HepG2 (cell line): ENCODE measurements around the gene CRAMP1. TPM values are rescaled to one million over a fixed set of nuclear protein-coding genes. Genes with fewer than 3 reads are reported as not detected.

Source experiments
- ATM ChIP-seq: fragments of 450-650 bp; IDR thresholded peaks from 2 replicates; pipeline ENCODE4 v1.7.1; 2017; ENCODE audit warnings: mild to moderate bottlenecking, borderline replicate concordance
- EHMT2 ChIP-seq: fragments of 200-600 bp; sonication (generic); IDR thresholded peaks from 2 replicates; pipeline ENCODE4 v1.7.0; 2017; ENCODE audit warnings: antibody characterized with exemption, low read depth, low read length, borderline replicate concordance
- ELF1 ChIP-seq: sonication (generic); formaldehyde crosslinking; IDR thresholded peaks from 2 replicates; pipeline ENCODE4 v1.4.0; 2020; ENCODE audit warnings: missing genetic modification reagents
- GPBP1L1 ChIP-seq: sonication (generic); formaldehyde crosslinking; IDR thresholded peaks from 2 replicates; pipeline ENCODE4 v1.5.0; 2020; ENCODE audit warnings: mild to moderate bottlenecking, missing genetic modification reagents
- HES4 ChIP-seq: sonication (generic); formaldehyde crosslinking; IDR thresholded peaks from 2 replicates; pipeline ENCODE4 v1.9.0; 2021; ENCODE audit warnings: mild to moderate bottlenecking, missing genetic modification reagents, borderline replicate concordance
- IKZF1 ChIP-seq: fragments of 450-650 bp; IDR thresholded peaks from 2 replicates; pipeline ENCODE4 v1.7.1; 2016
- KDM4B ChIP-seq: sonication (generic); formaldehyde crosslinking; IDR thresholded peaks from 2 replicates; pipeline ENCODE4 v1.4.0; 2020; ENCODE audit warnings: missing genetic modification reagents
- POLR2AphosphoS2 ChIP-seq: IDR thresholded peaks from 2 replicates; pipeline ENCODE4 v1.6.1; 2011; ENCODE audit warnings: low read depth, low read length, improper control_type of control experiment
- REPIN1 ChIP-seq: sonication (generic); formaldehyde crosslinking; IDR thresholded peaks from 2 replicates; pipeline ENCODE4 v1.8.0; 2022; ENCODE audit warnings: missing genetic modification reagents, low read depth, mild to moderate bottlenecking, borderline replicate concordance
- RFX3 ChIP-seq: IDR thresholded peaks from 2 replicates; pipeline ENCODE4 v1.6.1; 2016; ENCODE audit warnings: missing biosample characterization, missing genetic modification reagents
- SALL2 ChIP-seq: sonication (generic); formaldehyde crosslinking; IDR thresholded peaks from 2 replicates; pipeline ENCODE4 v1.8.1; 2023; ENCODE audit warnings: mild to moderate bottlenecking, missing genetic modification reagents, inconsistent platforms
- SAP130 ChIP-seq: IDR thresholded peaks from 2 replicates; pipeline ENCODE4 v1.6.1; 2016; ENCODE audit warnings: low read depth
- SATB2 ChIP-seq: sonication (generic); formaldehyde crosslinking; IDR thresholded peaks from 2 replicates; pipeline ENCODE4 v1.5.0; 2020; ENCODE audit warnings: missing genetic modification reagents
- SOX5 ChIP-seq: IDR thresholded peaks from 2 replicates; pipeline ENCODE4 v1.6.1; 2016; ENCODE audit warnings: borderline replicate concordance
- SPEN ChIP-seq: sonication (generic); formaldehyde crosslinking; IDR thresholded peaks from 2 replicates; pipeline ENCODE4 v1.5.1; 2020; ENCODE audit warnings: low read depth, mild to moderate bottlenecking, missing genetic modification reagents
- SRY ChIP-seq: sonication (generic); formaldehyde crosslinking; IDR thresholded peaks from 2 replicates; pipeline ENCODE4 v1.8.0; 2022; ENCODE audit warnings: mild to moderate bottlenecking, missing genetic modification reagents
- TFDP2 ChIP-seq: sonication (generic); formaldehyde crosslinking; IDR thresholded peaks from 2 replicates; pipeline ENCODE4 v1.4.0; 2020; ENCODE audit warnings: missing genetic modification reagents
- ZFX ChIP-seq: sonication (generic); formaldehyde crosslinking; IDR thresholded peaks from 2 replicates; pipeline ENCODE4 v1.4.0; 2020; ENCODE audit warnings: mild to moderate bottlenecking, low read depth, missing genetic modification reagents, moderate library complexity
- ZNF12 ChIP-seq: sonication (generic); formaldehyde crosslinking; IDR thresholded peaks from 2 replicates; pipeline ENCODE4 v1.5.0; 2020; ENCODE audit warnings: missing genetic modification reagents
- ZNF501 ChIP-seq: sonication (generic); formaldehyde crosslinking; IDR thresholded peaks from 2 replicates; pipeline ENCODE4 v1.5.1; 2020; ENCODE audit warnings: mild to moderate bottlenecking, moderate library complexity, missing genetic modification reagents
- ZNF567 ChIP-seq: sonication (generic); formaldehyde crosslinking; IDR thresholded peaks from 2 replicates; pipeline ENCODE4 v1.8.1; 2023; ENCODE audit warnings: mild to moderate bottlenecking, missing genetic modification reagents, borderline replicate concordance
- ZNF570 ChIP-seq: sonication (generic); formaldehyde crosslinking; IDR thresholded peaks from 2 replicates; pipeline ENCODE4 v1.4.0; 2020; ENCODE audit warnings: mild to moderate bottlenecking, missing genetic modification reagents, borderline replicate concordance
- ZNF660 ChIP-seq: sonication (generic); formaldehyde crosslinking; IDR thresholded peaks from 2 replicates; pipeline ENCODE4 v1.5.1; 2020; ENCODE audit warnings: mild to moderate bottlenecking, low read depth, missing genetic modification reagents, borderline replicate concordance
- ZNF674 ChIP-seq: sonication (generic); formaldehyde crosslinking; IDR thresholded peaks from 2 replicates; pipeline ENCODE4 v1.5.0; 2020; ENCODE audit warnings: low read depth, mild to moderate bottlenecking, missing genetic modification reagents
- ZNF749 ChIP-seq: sonication (generic); formaldehyde crosslinking; IDR thresholded peaks from 2 replicates; pipeline ENCODE4 v1.8.0; 2022; ENCODE audit warnings: mild to moderate bottlenecking, missing genetic modification reagents, moderate library complexity, borderline replicate concordance
- ZNF780A ChIP-seq: sonication (generic); formaldehyde crosslinking; IDR thresholded peaks from 2 replicates; pipeline ENCODE4 v1.8.0; 2022; ENCODE audit warnings: mild to moderate bottlenecking, missing genetic modification reagents, moderate library complexity
- ZSCAN29 ChIP-seq: sonication (generic); formaldehyde crosslinking; conservative IDR thresholded peaks from 2 replicates; pipeline ENCODE4 v1.4.0; 2020; ENCODE audit warnings: mild to moderate bottlenecking, missing genetic modification reagents
- polyA plus RNA-seq, 8 experiments: library from polyadenylated mRNA; depleted of rRNA in 3 of 8; stranded (reverse) in 7 of 8; unstranded in 1 of 8; fragments of >200 nt; fragmentation: Illumina TruSeq in 4 of 8; extraction: Trizol in 4 of 8; gene quantifications; 2 replicates each; pipeline versions ENCODE4 v1.2.1 to v1.2.3, GENCODE V29; 2011 to 2016; ENCODE audit warnings: low read depth in 4 of 8, missing spikeins in 1 of 8, mixed read lengths in 1 of 8; ENCODE audit not compliant: insufficient read depth in 1 of 8
- total RNA-seq, 5 experiments: library from RNA; depleted of rRNA; stranded (reverse); fragments of >200 nt; fragmentation: Illumina TruSeq; extraction: Trizol; gene quantifications; 2 replicates each; pipeline ENCODE4 v1.2.3, GENCODE V29; 2016; ENCODE audit warnings: low read depth in 1 of 5
- TF ChIP-seq, protein P1 (sequence below): sonication (generic); formaldehyde crosslinking; IDR thresholded peaks from 2 replicates; pipeline ENCODE4 v1.9.0; 2022; ENCODE audit warnings: low read depth, missing genetic modification reagents

The CRAMP1 gene
- total and polyA plus RNA-seq, 2 of the 13 experiments (the other 11 are each of a cell fraction or from before 2014, with no cell fraction given), result 6.8 to 9.7 TPM

GRCh38 chr16:1678500-1679098, 66.4 kb downstream of the CRAMP1 start (continued):
- no peak for TF ChIP-seq POLR2AphosphoS2
- no peak for TF ChIP-seq SALL2 (CRISPR knock-in tag)
- no peak for TF ChIP-seq SRY
- 0 out of 2 replicates have a peak, but pooled peaks have one; percentile 2 for TF ChIP-seq ZNF749
- peak; percentile 67; the same call in 1 of the 2 replicates for TF ChIP-seq ZFX (CRISPR knock-in tag)
- TF ChIP-seq GPBP1L1 (CRISPR knock-in tag), result no peak
- no peak for TF ChIP-seq KDM4B (CRISPR knock-in tag)
- TF ChIP-seq SATB2 (CRISPR knock-in tag), result no peak
- TF ChIP-seq ZSCAN29 (CRISPR knock-in tag), result no peak
- TF ChIP-seq EHMT2, result no peak
- no peak for TF ChIP-seq SOX5 (CRISPR knock-in tag)
- no peak for TF ChIP-seq ZNF780A (CRISPR knock-in tag)
- no peak for TF ChIP-seq ZNF674
- peak; percentile 18; the same call in 1 of the 2 replicates for TF ChIP-seq SPEN (CRISPR knock-in tag)
- TF ChIP-seq ZNF570 (CRISPR knock-in tag), result no peak
- no peak for TF ChIP-seq REPIN1 (CRISPR knock-in tag)
- no peak for TF ChIP-seq ZNF660 (CRISPR knock-in tag)
- no peak for TF ChIP-seq ELF1 (CRISPR knock-in tag)
- TF ChIP-seq ZNF567 (CRISPR knock-in tag), result no peak
- 0 out of 2 replicates have a peak, but pooled peaks have one; percentile 35 for TF ChIP-seq ZNF501 (CRISPR knock-in tag)
- TF ChIP-seq SAP130 (CRISPR knock-in tag), result peak; percentile 42
- TF ChIP-seq HES4, result no peak
- TF ChIP-seq IKZF1, result no peak
- no peak for TF ChIP-seq TFDP2
- TF ChIP-seq, protein P1, sequence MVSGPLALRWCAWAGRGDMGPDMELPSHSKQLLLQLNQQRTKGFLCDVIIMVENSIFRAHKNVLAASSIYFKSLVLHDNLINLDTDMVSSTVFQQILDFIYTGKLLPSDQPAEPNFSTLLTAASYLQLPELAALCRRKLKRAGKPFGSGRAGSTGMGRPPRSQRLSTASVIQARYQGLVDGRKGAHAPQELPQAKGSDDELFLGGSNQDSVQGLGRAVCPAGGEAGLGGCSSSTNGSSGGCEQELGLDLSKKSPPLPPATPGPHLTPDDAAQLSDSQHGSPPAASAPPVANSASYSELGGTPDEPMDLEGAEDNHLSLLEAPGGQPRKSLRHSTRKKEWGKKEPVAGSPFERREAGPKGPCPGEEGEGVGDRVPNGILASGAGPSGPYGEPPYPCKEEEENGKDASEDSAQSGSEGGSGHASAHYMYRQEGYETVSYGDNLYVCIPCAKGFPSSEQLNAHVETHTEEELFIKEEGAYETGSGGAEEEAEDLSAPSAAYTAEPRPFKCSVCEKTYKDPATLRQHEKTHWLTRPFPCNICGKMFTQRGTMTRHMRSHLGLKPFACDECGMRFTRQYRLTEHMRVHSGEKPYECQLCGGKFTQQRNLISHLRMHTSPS (CRISPR knock-in tag), result 0 out of 2 replicates have a peak, but pooled peaks have one; percentile 30
- TF ChIP-seq ATM, result no peak
- no peak for TF ChIP-seq ZNF12 (CRISPR knock-in tag)
- TF ChIP-seq RFX3, result no peak
